Tibial nerve (tissue), 4 donors: ENCODE data around the gene EGFR. TPM values are rescaled to one million over a fixed set of nuclear protein-coding genes. Genes with fewer than 3 reads are reported as not detected.

Experiments
- DNase-seq, 2 donors: peaks; one replicate each; pipeline ENCODE4 v3.0.0-alpha.2; 2019; ENCODE audit warnings: low spot score in 2 of 2
- H3K27ac ChIP-seq, 4 donors: fragments of 200-600 bp; sonication (generic) in 3 of 4; one replicate each; pipeline ENCODE4 v1.5.1; 2017 to 2019; ENCODE audit warnings: mild to moderate bottlenecking in 1 of 4
- H3K27me3 ChIP-seq, 2 donors: fragments of 200-600 bp; sonication (generic) in 1 of 2; one replicate each; pipeline versions ENCODE4 v1.5.1 to v1.6.0; 2017 to 2019
- H3K36me3 ChIP-seq, 3 donors: fragments of 200-600 bp; sonication (generic); one replicate each; pipeline ENCODE4 v1.5.1; 2018 to 2019
- H3K4me1 ChIP-seq, 4 donors: fragments of 200-600 bp; sonication (generic) in 3 of 4; one replicate each; pipeline ENCODE4 v1.5.1; 2017 to 2019
- H3K4me3 ChIP-seq, 4 donors: fragments of 200-600 bp; sonication (generic) in 3 of 4; one replicate each; pipeline ENCODE4 v1.5.1; 2017 to 2019; ENCODE audit warnings: mild to moderate bottlenecking in 1 of 4, moderate library complexity in 1 of 4
- H3K9me3 ChIP-seq, 4 donors: fragments of 200-600 bp; sonication (generic) in 3 of 4; one replicate each; pipeline ENCODE4 v1.5.1; 2017 to 2019
- CTCF ChIP-seq, 5 experiments: fragments of 200-600 bp in 3 of 5; fragments of 450-650 bp in 2 of 5; sonication (generic) in 3 of 5; IDR thresholded peaks; one replicate each; pipeline ENCODE4 v1.5.1; 2016 to 2019; ENCODE audit warnings: antibody characterized with exemption in 5 of 5, mild to moderate bottlenecking in 3 of 5, moderate library complexity in 2 of 5
- EP300 ChIP-seq, 2 donors: sonication (generic); formaldehyde crosslinking; IDR thresholded peaks; one replicate each; pipeline ENCODE4 v1.6.1; 2017; ENCODE audit warnings: antibody characterized with exemption in 2 of 2, mild to moderate bottlenecking in 1 of 2
- POLR2A ChIP-seq, 2 donors: fragments of 450-650 bp; IDR thresholded peaks; one replicate each; pipeline ENCODE4 v1.6.1; 2017; ENCODE audit warnings: antibody characterized with exemption in 2 of 2, mild to moderate bottlenecking in 2 of 2, moderate library complexity in 2 of 2
- WGBS, 2 donors: methylation state at CpG; one replicate each; pipeline ENCODE4 v1.1.5; 2018; 5-methylcytosine and 5-hydroxymethylcytosine counted together
- total RNA-seq, 4 donors: library from RNA; depleted of rRNA; stranded (reverse); fragments of >200 nt; gene quantifications; one replicate each; pipeline ENCODE4 v1.1.0, GENCODE V29; 2016

EGFR gene
- total RNA-seq, 4 donors from 2014 or later: 72.3 to 136 (median 127) TPM

GRCh38 chr7:55190511-55191160 is 171.8 kb downstream of the EGFR start:
- WGBS, 2 donors: 63 to 71% methylated on average over 7 of the region's 7 CpGs
- H3K27ac ChIP-seq: peak overlapping the region in 2 of 4 donors; percentile 11 to 74
- DNase-seq: no peak
- H3K36me3 ChIP-seq: peaks cover 0 to 8% (median 0%) of the 10 kb centered on the region in 3 donors
- TF ChIP-seq CTCF (IDR thresholded peaks at IDR 0.05) (no peak), EP300 (IDR thresholded peaks at IDR 0.05) (no peak), POLR2A (IDR thresholded peaks at IDR 0.05) (no peak)
- no peak overlapping the region for H3K4me3 ChIP-seq
- H3K9me3 ChIP-seq: no peaks in the 10 kb centered on the region
- peaks cover 5 to 54% (median 11%) of the 10 kb centered on the region in 4 donors for H3K4me1 ChIP-seq
- no peaks in the 10 kb centered on the region for H3K27me3 ChIP-seq

- no peak for TF ChIP-seq EP300 (IDR thresholded peaks at IDR 0.05)
- TF ChIP-seq POLR2A (IDR thresholded peaks at IDR 0.05): no peak
- TF ChIP-seq CTCF (IDR thresholded peaks at IDR 0.05): no peak
- Histone ChIP-seq H3K27ac (peak overlapping the region in 2 of 4 donors; percentile 11 to 74), H3K9me3 (no peaks in the 10 kb centered on the region), H3K4me3 (no peak overlapping the region), H3K27me3 (no peaks in the 10 kb centered on the region), H3K4me1 (peaks cover 5 to 47% (median 11%) of the 10 kb centered on the region in 4 donors), H3K36me3 (peaks cover 0 to 8% (median 0%) of the 10 kb centered on the region in 3 donors)
- 83 to 86% methylated on average over 17 of the region's 17 CpGs for WGBS, 2 donors
- DNase-seq: no peak
These were observed 172.5 kb downstream of the EGFR start for GRCh38 chr7:55191161-55191925.

- no peak for DNase-seq
- Histone ChIP-seq H3K27me3 (no peaks in the 10 kb centered on the region), H3K27ac (peak overlapping the region in 3 of 4 donors; percentile 8 to 46 (median 9)), H3K4me3 (no peak overlapping the region), H3K9me3 (no peaks in the 10 kb centered on the region), H3K4me1 (peaks cover 5 to 40% (median 10%) of the 10 kb centered on the region in 4 donors), H3K36me3 (peaks cover 0 to 8% (median 0%) of the 10 kb centered on the region in 3 donors)
- 69 to 83% methylated on average over 14 to 15 of the region's 17 CpGs for WGBS, 2 donors
- TF ChIP-seq EP300 (IDR thresholded peaks at IDR 0.05) (no peak), POLR2A (IDR thresholded peaks at IDR 0.05) (no peak), CTCF (IDR thresholded peaks at IDR 0.05) (no peak)
These were observed 173.3 kb downstream of the EGFR start for GRCh38 chr7:55191926-55192692.

- TF ChIP-seq EP300 (IDR thresholded peaks at IDR 0.05) (no peak), CTCF (IDR thresholded peaks at IDR 0.05) (no peak), POLR2A (IDR thresholded peaks at IDR 0.05) (no peak)
- WGBS, 2 donors: 27 to 34% methylated on average over 7 of the region's 7 CpGs
These were observed 173.9 kb downstream of the EGFR start for GRCh38 chr7:55192723-55193122.

More at GRCh38 chr7:55192723-55193122, 173.9 kb downstream of the EGFR start:
- H3K27ac ChIP-seq: peak overlapping the region in 2 of 4 donors; percentile 8 to 46
- peaks cover 1 to 35% (median 5%) of the 10 kb centered on the region in 4 donors for H3K4me1 ChIP-seq
- no peaks in the 10 kb centered on the region for H3K27me3 ChIP-seq
- H3K9me3 ChIP-seq: no peaks in the 10 kb centered on the region
- H3K4me3 ChIP-seq: no peak overlapping the region
- no peak for DNase-seq
- H3K36me3 ChIP-seq: peaks cover 0 to 8% (median 0%) of the 10 kb centered on the region in 3 donors
